Spleen (tissue), 11 donors: ENCODE measurements around the gene ATP8A2. TPM values are rescaled to one million over a fixed set of nuclear protein-coding genes. Genes with fewer than 3 reads are reported as not detected.
"Not testable (repeated sequence)": the region's sequence is repeated elsewhere in the genome, so short reads cannot be mapped to it uniquely, and the experiment has no call there.

Source experiments
- DNase-seq: peaks from one replicate; pipeline ENCODE4 v3.0.0-alpha.2; 2020
- H3K27ac ChIP-seq, 8 donors: fragments of 200-600 bp; sonication (generic) in 7 of 8; 1 replicate in 4 of 8; 2 replicates in 4 of 8; pipeline versions ENCODE4 v1.5.0 to v1.8.0; 2016 to 2021; ENCODE audit warnings: inconsistent platforms in 4 of 8, mild to moderate bottlenecking in 4 of 8, moderate library complexity in 1 of 8
- H3K27me3 ChIP-seq, 7 donors: fragments of 200-600 bp; sonication (generic) in 6 of 7; replicated peaks in 1 of 7; 1 replicate in 4 of 7; 2 replicates in 3 of 7; pipeline versions ENCODE4 v1.5.0 to v1.8.0; 2016 to 2021; ENCODE audit warnings: inconsistent platforms in 3 of 7, mild to moderate bottlenecking in 1 of 7
- H3K36me3 ChIP-seq, 6 donors: fragments of 200-600 bp; sonication (generic) in 5 of 6; 1 replicate in 4 of 6; 2 replicates in 2 of 6; pipeline versions ENCODE4 v1.5.0 to v1.8.0; 2016 to 2021; ENCODE audit warnings: inconsistent platforms in 2 of 6
- H3K4me1 ChIP-seq, 6 donors: fragments of 200-600 bp; sonication (generic) in 5 of 6; 1 replicate in 3 of 6; 2 replicates in 3 of 6; pipeline versions ENCODE4 v1.5.0 to v1.8.0; 2016 to 2021; ENCODE audit warnings: inconsistent platforms in 3 of 6
- H3K4me3 ChIP-seq, 8 donors: fragments of 200-600 bp; sonication (generic) in 7 of 8; 1 replicate in 4 of 8; 2 replicates in 4 of 8; pipeline versions ENCODE4 v1.5.0 to v1.8.0; 2016 to 2021; ENCODE audit warnings: inconsistent platforms in 4 of 8, mild to moderate bottlenecking in 4 of 8, moderate library complexity in 2 of 8
- H3K9me3 ChIP-seq, 8 donors: fragments of 200-600 bp; sonication (generic) in 7 of 8; 1 replicate in 4 of 8; 2 replicates in 4 of 8; pipeline versions ENCODE4 v1.5.0 to v1.8.0; 2016 to 2021; ENCODE audit warnings: inconsistent platforms in 4 of 8
- POLR2A ChIP-seq, 3 donors: fragments of 450-650 bp; IDR thresholded peaks; one replicate each; pipeline ENCODE4 v1.5.1; 2017; ENCODE audit warnings: antibody characterized with exemption in 3 of 3, mild to moderate bottlenecking in 1 of 3
- POLR2AphosphoS5 ChIP-seq, 3 donors: sonication (generic); formaldehyde crosslinking; IDR thresholded peaks; one replicate each; pipeline ENCODE4 v1.5.1; 2017; ENCODE audit warnings: antibody characterized with exemption in 3 of 3
- WGBS, 5 donors: extraction: QIAGEN DNeasy Blood & Tissue Kit in 3 of 5; methylation state at CpG; one replicate each; pipeline versions ENCODE4 v1.1.5 to v1.1.7; 2013 to 2018; 5-methylcytosine and 5-hydroxymethylcytosine counted together
- intact Hi-C: fragments of 100-400 bp; cut with DNase I; formaldehyde crosslinking; loops from one replicate; pipeline ENCODE4 v1.15.0; 2023; ENCODE audit warnings: low total_unique reads
- polyA plus RNA-seq, 3 donors: library from polyadenylated mRNA; stranded (reverse); fragments of 200-250 nt; gene quantifications; one replicate each; pipeline ENCODE4 v1.2.1, GENCODE V29; 2013
- total RNA-seq, 7 donors: library from RNA; depleted of rRNA in 3 of 7; stranded (reverse); fragments of >200 nt in 3 of 7; fragmentation: NEBNext Ultra II Directional in 4 of 7; extraction: Animal tissue kit (Norgen Biotek cat#: 25700) in 4 of 7; gene quantifications; one replicate each; pipeline versions ENCODE4 v1.1.0 to v1.2.1, GENCODE V29; 2016 to 2021
- TF ChIP-seq, protein P1 (sequence below), 11 experiments: fragments of 200-600 bp in 7 of 11; fragments of 450-650 bp in 4 of 11; sonication (generic) in 4 of 11; IDR thresholded peaks in 8 of 11; conservative IDR thresholded peaks in 3 of 11; 1 replicate in 7 of 11; 2 replicates in 4 of 11; pipeline versions ENCODE4 v1.4.0 to v1.8.0; 2016 to 2021; ENCODE audit warnings: antibody characterized with exemption in 11 of 11, inconsistent platforms in 4 of 11, mild to moderate bottlenecking in 1 of 11
- donor health status: healthy with polysubstance abuse.
- donor health status: DM: no; HTN: no; CAD: no; lungs with moderate emphysema.
- donor health status: DM: no; HTN: no; CAD: no.
- donor health status: Bipolar disorder and iron deficiency.
- donor health status: healthy.
- donor health status: DM: no; HTN: no; CAD: no.
- donor health status: DM: yes; HTN: yes; CAD: no.

Gene ATP8A2
- total and polyA plus RNA-seq, 10 donors, result 0.09 to 0.46 (median 0.25) TPM

DNA sequence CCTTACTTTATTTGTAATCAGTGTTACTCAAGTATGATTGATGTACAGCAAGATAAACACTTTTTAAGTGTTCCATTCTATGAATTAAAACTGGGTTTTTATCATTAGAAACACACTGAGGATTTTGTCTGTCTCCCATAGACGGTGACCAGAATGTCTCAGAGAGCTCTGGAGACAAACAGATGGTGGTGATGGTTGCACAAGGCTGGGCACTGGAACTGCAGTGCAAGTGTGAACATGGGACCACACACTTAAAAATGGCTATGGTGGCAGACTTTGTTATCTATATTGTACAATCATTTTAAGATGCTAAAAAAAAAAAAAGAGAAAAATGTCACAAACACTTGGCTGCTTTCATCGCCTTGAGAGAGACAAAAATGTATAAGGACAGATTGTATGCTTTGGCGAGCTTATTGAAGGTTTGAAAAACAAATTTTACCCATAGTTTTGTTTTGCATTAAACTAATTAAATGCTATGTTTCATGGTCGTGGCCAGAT is 407.1 kb downstream of the ATP8A2 start:
- Histone ChIP-seq H3K4me1 (no peaks in the 10 kb centered on the region), H3K9me3 (no peaks in the 10 kb centered on the region), H3K4me3 (no peak overlapping the region), H3K27ac (no peak overlapping the region), H3K36me3 (no peaks in the 10 kb centered on the region), H3K27me3 (no peaks in the 10 kb centered on the region)
- TF ChIP-seq, protein P1, sequence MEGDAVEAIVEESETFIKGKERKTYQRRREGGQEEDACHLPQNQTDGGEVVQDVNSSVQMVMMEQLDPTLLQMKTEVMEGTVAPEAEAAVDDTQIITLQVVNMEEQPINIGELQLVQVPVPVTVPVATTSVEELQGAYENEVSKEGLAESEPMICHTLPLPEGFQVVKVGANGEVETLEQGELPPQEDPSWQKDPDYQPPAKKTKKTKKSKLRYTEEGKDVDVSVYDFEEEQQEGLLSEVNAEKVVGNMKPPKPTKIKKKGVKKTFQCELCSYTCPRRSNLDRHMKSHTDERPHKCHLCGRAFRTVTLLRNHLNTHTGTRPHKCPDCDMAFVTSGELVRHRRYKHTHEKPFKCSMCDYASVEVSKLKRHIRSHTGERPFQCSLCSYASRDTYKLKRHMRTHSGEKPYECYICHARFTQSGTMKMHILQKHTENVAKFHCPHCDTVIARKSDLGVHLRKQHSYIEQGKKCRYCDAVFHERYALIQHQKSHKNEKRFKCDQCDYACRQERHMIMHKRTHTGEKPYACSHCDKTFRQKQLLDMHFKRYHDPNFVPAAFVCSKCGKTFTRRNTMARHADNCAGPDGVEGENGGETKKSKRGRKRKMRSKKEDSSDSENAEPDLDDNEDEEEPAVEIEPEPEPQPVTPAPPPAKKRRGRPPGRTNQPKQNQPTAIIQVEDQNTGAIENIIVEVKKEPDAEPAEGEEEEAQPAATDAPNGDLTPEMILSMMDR (IDR thresholded peaks at IDR 0.05 in 8 of 11, conservative IDR thresholded peaks at IDR 0.05 in 3 of 11), result no peak
- TF ChIP-seq POLR2A (IDR thresholded peaks at IDR 0.05) (no peak), POLR2AphosphoS5 (IDR thresholded peaks at IDR 0.05) (no peak)
- WGBS, 5 donors, result 69 to 78% (median 76%) methylated on average over 4 of the region's 4 CpGs
- no peak for DNase-seq
- intact Hi-C loops, result no loop called here

DNA sequence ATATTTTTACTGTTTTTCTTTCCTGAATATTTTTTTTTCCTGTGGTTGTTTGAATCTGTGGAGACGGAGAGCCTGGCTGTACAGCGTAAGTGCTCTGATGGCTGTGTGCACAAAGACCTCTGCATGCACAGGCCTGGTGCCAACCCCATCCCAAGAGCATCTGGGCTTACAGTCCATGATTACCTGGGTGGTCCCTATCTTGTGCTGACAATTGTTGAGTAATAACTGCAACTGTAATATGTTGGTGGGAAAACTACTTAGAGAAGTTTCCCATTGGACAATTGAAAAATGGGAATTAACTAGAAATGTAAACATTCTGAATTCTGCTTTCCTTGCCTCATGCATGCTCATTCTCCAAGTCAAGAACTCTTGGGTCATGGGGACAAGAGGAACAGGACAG is 411.3 kb downstream of the ATP8A2 start:
- Histone ChIP-seq H3K27me3 (no peaks in the 10 kb centered on the region), H3K4me1 (no peaks in the 10 kb centered on the region), H3K36me3 (no peaks in the 10 kb centered on the region), H3K9me3 (no peaks in the 10 kb centered on the region), H3K27ac (no peak overlapping the region), H3K4me3 (no peak overlapping the region)
- TF ChIP-seq, protein P1 (IDR thresholded peaks at IDR 0.05 in 8 of 11, conservative IDR thresholded peaks at IDR 0.05 in 3 of 11), result no peak
- TF ChIP-seq POLR2AphosphoS5 (IDR thresholded peaks at IDR 0.05) (no peak), POLR2A (IDR thresholded peaks at IDR 0.05) (no peak)
- no peak for DNase-seq
- intact Hi-C loops, result no loop called here
- 89 to 95% (median 93%) methylated on average over 2 of the region's 2 CpGs for WGBS, 5 donors

DNA sequence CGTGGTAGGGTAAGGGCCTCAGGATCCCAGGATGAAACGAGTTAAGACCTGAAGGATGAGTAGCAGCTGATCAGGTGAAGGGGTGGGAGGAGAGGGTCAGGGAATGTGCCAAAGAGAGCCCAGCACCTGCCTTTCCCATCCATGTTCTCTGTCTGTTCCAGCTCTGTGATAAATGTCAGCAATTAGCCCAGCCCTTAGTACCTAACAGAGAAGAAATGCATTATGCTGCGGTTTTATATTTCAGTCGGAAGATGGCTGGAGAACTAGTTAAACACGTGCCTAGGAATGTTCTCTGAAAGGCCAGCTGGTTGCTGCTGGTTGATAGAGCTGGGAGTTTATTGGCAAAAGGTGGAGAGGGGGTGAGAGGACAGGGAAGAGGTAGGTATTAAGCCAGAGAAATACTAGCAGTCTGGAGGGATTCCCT is 411.8 kb downstream of the ATP8A2 start:
- no peak for TF ChIP-seq POLR2AphosphoS5 (IDR thresholded peaks at IDR 0.05)
- TF ChIP-seq POLR2A (IDR thresholded peaks at IDR 0.05), result no peak
- TF ChIP-seq, protein P1 (IDR thresholded peaks at IDR 0.05 in 8 of 11, conservative IDR thresholded peaks at IDR 0.05 in 3 of 11), result no peak
- intact Hi-C loops, result no loop called here
- H3K36me3 ChIP-seq, result no peaks in the 10 kb centered on the region
- H3K9me3 ChIP-seq, result no peaks in the 10 kb centered on the region
- H3K4me3 ChIP-seq, result no peak overlapping the region
- H3K4me1 ChIP-seq, result no peaks in the 10 kb centered on the region
- H3K27me3 ChIP-seq, result no peaks in the 10 kb centered on the region
- WGBS, 5 donors, result 64 to 80% (median 78%) methylated on average over 5 of the region's 5 CpGs
- H3K27ac ChIP-seq, result no peak overlapping the region
- no peak for DNase-seq

DNA sequence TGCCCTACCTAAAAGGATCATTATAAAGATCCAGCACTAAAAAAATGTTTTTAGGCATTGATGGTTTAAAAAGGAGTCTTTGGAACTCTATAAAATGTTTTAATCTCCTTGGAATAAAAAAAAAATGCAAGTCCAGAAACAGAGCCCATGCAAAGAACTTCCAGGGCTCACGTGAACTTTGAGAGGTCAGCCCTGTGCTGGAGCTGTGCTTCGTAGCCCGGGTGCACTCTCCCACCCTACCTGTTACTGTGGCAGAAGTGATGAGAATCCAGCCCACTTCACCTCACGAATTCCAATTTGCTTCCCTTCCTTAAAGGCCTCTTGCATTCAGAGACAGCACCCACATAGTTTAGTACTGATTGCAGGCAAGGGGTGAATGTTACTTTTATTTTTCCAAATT is 412.3 kb downstream of the ATP8A2 start:
- intact Hi-C loops, result no loop called here
- Histone ChIP-seq H3K4me3 (no peak overlapping the region), H3K36me3 (no peaks in the 10 kb centered on the region), H3K27ac (no peak overlapping the region), H3K27me3 (no peaks in the 10 kb centered on the region), H3K4me1 (no peaks in the 10 kb centered on the region), H3K9me3 (no peaks in the 10 kb centered on the region)
- DNase-seq, result no peak
- TF ChIP-seq POLR2AphosphoS5 (IDR thresholded peaks at IDR 0.05) (no peak), POLR2A (IDR thresholded peaks at IDR 0.05) (no peak)
- TF ChIP-seq, protein P1 (IDR thresholded peaks at IDR 0.05 in 8 of 11, conservative IDR thresholded peaks at IDR 0.05 in 3 of 11), result no peak
- WGBS, 5 donors, result 47 to 89% (median 64%) methylated on average over 4 of the region's 4 CpGs

DNA sequence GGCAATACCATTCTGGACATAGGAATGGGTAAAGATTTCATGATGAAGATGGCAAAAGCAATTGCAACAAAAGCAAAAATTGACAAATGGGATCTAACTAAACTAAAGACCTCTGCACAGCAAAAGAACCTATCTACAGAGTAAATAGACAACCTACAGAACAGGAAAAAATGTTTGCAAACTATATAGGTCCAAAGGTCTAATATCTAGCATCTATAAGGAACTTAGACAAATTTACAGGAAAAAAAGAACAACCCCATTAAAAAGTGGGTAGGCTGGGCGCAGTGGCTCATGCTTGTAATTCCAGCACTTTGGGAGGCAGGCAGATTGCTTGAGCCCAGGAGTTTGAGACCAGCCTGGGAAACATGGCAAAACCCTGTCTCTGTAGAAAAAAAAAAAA is 418.4 kb downstream of the ATP8A2 start:
- H3K4me3 ChIP-seq, DNase-seq, H3K27ac ChIP-seq, H3K9me3 ChIP-seq, intact Hi-C loops, H3K36me3 ChIP-seq, H3K4me1 ChIP-seq, H3K27me3 ChIP-seq: not testable (repeated sequence)
- WGBS, 5 donors, result 84 to 100% (median 97%) methylated on average over 1 of the region's 1 CpG
